ENCODE measurements around the gene LILRA1. TPM values are rescaled to one million over a fixed set of nuclear protein-coding genes. Genes with fewer than 3 reads are reported as not detected.

The LILRA1 gene
- total and polyA plus RNA-seq, 2 experiments from 2014 or later, result not detected

DNA sequence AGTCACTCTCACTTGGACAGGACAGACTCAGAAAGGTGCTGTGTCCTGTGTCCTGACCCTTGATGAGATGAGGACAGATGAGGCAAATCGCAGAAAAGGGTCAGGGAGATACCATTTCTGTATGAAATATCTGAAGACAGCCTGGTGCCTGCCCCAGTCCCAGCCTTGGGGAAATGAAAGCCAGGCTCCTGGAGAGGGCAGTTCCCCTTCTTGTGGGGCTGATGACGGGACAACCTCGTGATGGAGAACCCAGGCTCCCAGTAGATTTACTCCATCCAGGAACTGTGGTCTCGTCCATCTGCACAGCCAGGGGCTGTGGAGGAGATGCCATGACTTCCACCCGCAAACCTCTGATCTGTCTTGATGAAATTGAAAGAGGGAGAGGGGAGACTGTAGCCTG lies 50.6 kb downstream of the LILRA1 start:
- Histone ChIP-seq H2AFZ (no peak overlapping the region), H3K27ac (no peak overlapping the region), H3K79me2 (ENCODE audit: insufficient read depth) (no peaks in the 10 kb centered on the region), H3K4me3 (no peak overlapping the region), H3K27me3 (replicated peaks; ENCODE audit: insufficient read depth) (no peaks in the 10 kb centered on the region), H3K9me3 (ENCODE audit: low read depth) (no peaks in the 10 kb centered on the region), H4K20me1 (ENCODE audit: insufficient read depth) (no peaks in the 10 kb centered on the region), H3K9me2 (ENCODE audit: insufficient read depth) (no peaks in the 10 kb centered on the region), H3K9ac (no peak overlapping the region), H3K4me1 (ENCODE audit: insufficient read depth) (no peaks in the 10 kb centered on the region), H3K4me2 (ENCODE audit: unreplicated experiment) (no peak overlapping the region), H3F3A (ENCODE audit: insufficient read depth) (no peaks in the 10 kb centered on the region), H3K36me3 (ENCODE audit: low read depth) (no peaks in the 10 kb centered on the region)
- in situ Hi-C loops (cut with MboI), result no loop called here
- no peak for DNase-seq
- TF ChIP-seq EZH2 (IDR thresholded peaks at IDR 0.05; ENCODE audit: insufficient read depth, poor library complexity, severe bottlenecking) (no peak), EZH2phosphoT487 (IDR thresholded peaks at IDR 0.05; ENCODE audit: insufficient read depth, low read depth) (no peak)
- 12 to 13% methylated on average over 4 to 5 of the region's 5 CpGs for WGBS, 2 experiments (ENCODE audit: low coverage in 1 of 2, low lambda C conversion rate in 2 of 2, missing lambda C conversion rate in 2 of 2)

GRCh38 chr19:54646331-54646841 lies 53.0 kb downstream of the LILRA1 start:
- H3K4me1 ChIP-seq (ENCODE audit: insufficient read depth), result no peaks in the 10 kb centered on the region
- H3F3A ChIP-seq (ENCODE audit: insufficient read depth), result no peaks in the 10 kb centered on the region
- 41 to 43% methylated on average over 17 to 19 of the region's 19 CpGs for WGBS, 2 experiments (ENCODE audit: low coverage in 1 of 2, low lambda C conversion rate in 2 of 2, missing lambda C conversion rate in 2 of 2)
- no peaks in the 10 kb centered on the region for H3K36me3 ChIP-seq (ENCODE audit: low read depth)
- no peak overlapping the region for H3K9ac ChIP-seq
- no peak for TF ChIP-seq EZH2 (IDR thresholded peaks at IDR 0.05; ENCODE audit: insufficient read depth, poor library complexity, severe bottlenecking)
- TF ChIP-seq EZH2phosphoT487 (IDR thresholded peaks at IDR 0.05; ENCODE audit: insufficient read depth, low read depth), result no peak
- no peak overlapping the region for H3K4me3 ChIP-seq
- no peaks in the 10 kb centered on the region for H3K9me2 ChIP-seq (ENCODE audit: insufficient read depth)
- no peak overlapping the region for H2AFZ ChIP-seq
- H4K20me1 ChIP-seq (ENCODE audit: insufficient read depth), result no peaks in the 10 kb centered on the region
- no peaks in the 10 kb centered on the region for H3K9me3 ChIP-seq (ENCODE audit: low read depth)
- DNase-seq, result no peak
- in situ Hi-C loops (cut with MboI), result no loop called here
- H3K27me3 ChIP-seq (replicated peaks; ENCODE audit: insufficient read depth), result no peaks in the 10 kb centered on the region
- no peak overlapping the region for H3K27ac ChIP-seq
- no peak overlapping the region for H3K4me2 ChIP-seq (ENCODE audit: unreplicated experiment)
- no peaks in the 10 kb centered on the region for H3K79me2 ChIP-seq (ENCODE audit: insufficient read depth)

DNA sequence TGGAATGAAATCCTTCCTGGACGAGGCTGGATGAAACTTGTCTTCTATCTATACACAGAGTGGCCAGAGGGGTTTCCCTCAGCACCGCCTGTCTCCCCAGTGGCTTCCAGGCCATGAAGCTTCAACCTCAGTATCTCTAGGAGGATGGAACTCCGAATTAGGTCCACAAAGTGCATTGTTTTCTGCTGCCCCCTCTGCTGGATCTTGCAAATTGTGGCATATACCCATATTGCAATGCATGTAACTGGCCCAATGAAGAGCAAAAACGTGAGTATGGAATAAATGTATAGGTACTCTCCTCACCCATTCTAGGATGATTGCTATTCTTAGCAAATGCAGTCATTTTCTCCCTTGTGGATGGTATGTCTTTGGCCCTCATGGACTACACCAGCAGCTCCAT lies 54.7 kb downstream of the LILRA1 start:
- Histone ChIP-seq H3K4me3 (no peak overlapping the region), H3K36me3 (ENCODE audit: low read depth) (no peaks in the 10 kb centered on the region), H3K9ac (no peak overlapping the region), H3K9me2 (ENCODE audit: insufficient read depth) (no peaks in the 10 kb centered on the region), H3F3A (ENCODE audit: insufficient read depth) (no peaks in the 10 kb centered on the region), H3K27ac (no peak overlapping the region), H3K9me3 (ENCODE audit: low read depth) (no peaks in the 10 kb centered on the region), H2AFZ (no peak overlapping the region), H3K4me1 (ENCODE audit: insufficient read depth) (no peaks in the 10 kb centered on the region), H4K20me1 (ENCODE audit: insufficient read depth) (no peaks in the 10 kb centered on the region), H3K79me2 (ENCODE audit: insufficient read depth) (no peaks in the 10 kb centered on the region), H3K4me2 (ENCODE audit: unreplicated experiment) (no peak overlapping the region), H3K27me3 (replicated peaks; ENCODE audit: insufficient read depth) (no peaks in the 10 kb centered on the region)
- 8 to 14% methylated on average over 4 of the region's 4 CpGs for WGBS, 2 experiments (ENCODE audit: low coverage in 1 of 2, low lambda C conversion rate in 2 of 2, missing lambda C conversion rate in 2 of 2)
- TF ChIP-seq EZH2phosphoT487 (IDR thresholded peaks at IDR 0.05; ENCODE audit: insufficient read depth, low read depth) (no peak), EZH2 (IDR thresholded peaks at IDR 0.05; ENCODE audit: insufficient read depth, poor library complexity, severe bottlenecking) (no peak)
- no peak for DNase-seq
- in situ Hi-C loops (cut with MboI), result no loop called here

DNA sequence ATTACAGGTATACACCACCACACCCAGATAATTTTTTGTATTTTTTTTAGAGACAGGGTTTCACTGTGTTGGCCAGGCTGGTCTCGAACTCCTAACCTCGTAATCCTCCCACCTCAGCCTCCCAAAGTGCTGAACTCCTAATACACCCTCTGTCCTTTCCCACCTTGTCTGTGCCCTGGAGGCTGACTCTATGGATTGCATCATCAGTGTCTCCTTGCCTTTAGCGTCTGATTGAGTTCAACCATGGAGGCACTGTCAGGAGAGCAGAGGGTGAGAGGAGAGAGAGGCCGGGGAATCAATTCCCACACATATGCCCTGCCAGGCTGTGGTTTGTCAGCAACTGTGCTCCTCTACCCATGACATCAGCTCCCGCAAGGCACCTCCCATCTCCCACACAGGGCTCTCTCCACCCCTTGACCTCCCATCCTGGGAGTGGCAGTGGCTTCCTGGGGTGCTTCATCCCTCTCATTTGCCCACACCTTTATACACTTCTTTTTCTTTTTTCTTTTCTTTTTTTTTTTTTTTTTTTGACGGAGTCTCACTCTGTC lies 56.8 kb downstream of the LILRA1 start:
- Histone ChIP-seq H3F3A (ENCODE audit: insufficient read depth) (no peaks in the 10 kb centered on the region), H3K4me3 (no peak overlapping the region), H3K9me3 (ENCODE audit: low read depth) (no peaks in the 10 kb centered on the region), H4K20me1 (ENCODE audit: insufficient read depth) (no peaks in the 10 kb centered on the region), H3K9me2 (ENCODE audit: insufficient read depth) (no peaks in the 10 kb centered on the region), H3K36me3 (ENCODE audit: low read depth) (no peaks in the 10 kb centered on the region), H3K79me2 (ENCODE audit: insufficient read depth) (no peaks in the 10 kb centered on the region), H3K27ac (no peak overlapping the region), H3K27me3 (replicated peaks; ENCODE audit: insufficient read depth) (no peaks in the 10 kb centered on the region), H3K9ac (no peak overlapping the region), H3K4me2 (ENCODE audit: unreplicated experiment) (no peak overlapping the region), H2AFZ (no peak overlapping the region), H3K4me1 (ENCODE audit: insufficient read depth) (no peaks in the 10 kb centered on the region)
- 35 to 55% methylated on average over 5 to 6 of the region's 6 CpGs for WGBS, 2 experiments (ENCODE audit: low coverage in 1 of 2, low lambda C conversion rate in 2 of 2, missing lambda C conversion rate in 2 of 2)
- in situ Hi-C loops (cut with MboI), result no loop called here
- no peak for DNase-seq
- TF ChIP-seq EZH2 (IDR thresholded peaks at IDR 0.05; ENCODE audit: insufficient read depth, poor library complexity, severe bottlenecking) (no peak), EZH2phosphoT487 (IDR thresholded peaks at IDR 0.05; ENCODE audit: insufficient read depth, low read depth) (no peak)

Small RNA genes within 50 kb of the gene (microRNA-seq; reads per million reads assigned to microRNA genes)
- gene MIR8061 (ENCODE audit: borderline number of aligned reads), result not detected

Small RNA genes within 50 kb of the gene (small RNA-seq; reads per million reads assigned to genes)
- not detected for gene AC245036.2 (ENCODE audit: low read depth, low replicate concordance)
- not detected for gene AC245036.3 (ENCODE audit: low read depth, low replicate concordance)
- gene MIR8061 (ENCODE audit: low read depth, low replicate concordance), result not detected

Other genes starting within 250 kb of the LILRA1 start
- gene LAIR1, start 228.7 kb upstream of the LILRA1 start, total RNA-seq (2014; rRNA removed; shearing (Covaris generic)), result not detected in 2 replicates
- gene LAIR1, start 228.7 kb upstream of the LILRA1 start, polyA plus RNA-seq (2016; fragmentation: Nextera tagmentation; extraction: Ambion mirVana), result not detected in 2 replicates
- not detected in 2 replicates for gene TTYH1, start 178.2 kb upstream of the LILRA1 start, total RNA-seq (2014; rRNA removed; shearing (Covaris generic))
- 0.05 TPM in 2 replicates for gene TTYH1, start 178.2 kb upstream of the LILRA1 start, polyA plus RNA-seq (2016; fragmentation: Nextera tagmentation; extraction: Ambion mirVana)
- 29.2 and 33.9 TPM in 2 replicates for gene LENG8, start 144.4 kb upstream of the LILRA1 start, total RNA-seq (2014; rRNA removed; shearing (Covaris generic))
- 34.7 and 45.5 TPM in 2 replicates for gene LENG8, start 144.4 kb upstream of the LILRA1 start, polyA plus RNA-seq (2016; fragmentation: Nextera tagmentation; extraction: Ambion mirVana)
- gene LENG9, start 129.9 kb upstream of the LILRA1 start, total RNA-seq (2014; rRNA removed; shearing (Covaris generic)), result 6.6 and 13.5 TPM in 2 replicates
- gene LENG9, start 129.9 kb upstream of the LILRA1 start, polyA plus RNA-seq (2016; fragmentation: Nextera tagmentation; extraction: Ambion mirVana), result 0.30 and 0.41 TPM in 2 replicates
- gene CDC42EP5, start 120.3 kb upstream of the LILRA1 start, total RNA-seq (2014; rRNA removed; shearing (Covaris generic)), result 39.6 and 51.7 TPM in 2 replicates
- gene CDC42EP5, start 120.3 kb upstream of the LILRA1 start, polyA plus RNA-seq (2016; fragmentation: Nextera tagmentation; extraction: Ambion mirVana), result 4.4 and 5.2 TPM in 2 replicates
- gene LAIR2, start 90.8 kb upstream of the LILRA1 start, total RNA-seq (2014; rRNA removed; shearing (Covaris generic)), result not detected in 2 replicates
- not detected in 2 replicates for gene LAIR2, start 90.8 kb upstream of the LILRA1 start, polyA plus RNA-seq (2016; fragmentation: Nextera tagmentation; extraction: Ambion mirVana)
- not detected in 2 replicates for gene LILRA2, start 19.8 kb upstream of the LILRA1 start, total RNA-seq (2014; rRNA removed; shearing (Covaris generic))
- gene LILRA2, start 19.8 kb upstream of the LILRA1 start, polyA plus RNA-seq (2016; fragmentation: Nextera tagmentation; extraction: Ambion mirVana), result not detected in 2 replicates
- not detected in 2 replicates for gene LILRB1, start 36.9 kb downstream of the LILRA1 start, total RNA-seq (2014; rRNA removed; shearing (Covaris generic))
- gene LILRB1, start 36.9 kb downstream of the LILRA1 start, polyA plus RNA-seq (2016; fragmentation: Nextera tagmentation; extraction: Ambion mirVana), result 0.06 TPM in 1 of 2 replicates, not detected in the other
- gene LILRB4, start 69.4 kb downstream of the LILRA1 start, total RNA-seq (2014; rRNA removed; shearing (Covaris generic)), result not detected in 2 replicates
- not detected in 2 replicates for gene LILRB4, start 69.4 kb downstream of the LILRA1 start, polyA plus RNA-seq (2016; fragmentation: Nextera tagmentation; extraction: Ambion mirVana)
- gene KIR3DL3, start 130.8 kb downstream of the LILRA1 start, total RNA-seq (2014; rRNA removed; shearing (Covaris generic)), result not detected in 2 replicates
- gene KIR3DL3, start 130.8 kb downstream of the LILRA1 start, polyA plus RNA-seq (2016; fragmentation: Nextera tagmentation; extraction: Ambion mirVana), result not detected in 2 replicates
- not detected in 2 replicates for gene KIR2DL3, start 144.9 kb downstream of the LILRA1 start, total RNA-seq (2014; rRNA removed; shearing (Covaris generic))
- not detected in 2 replicates for gene KIR2DL3, start 144.9 kb downstream of the LILRA1 start, polyA plus RNA-seq (2016; fragmentation: Nextera tagmentation; extraction: Ambion mirVana)
- not detected in 2 replicates for gene KIR2DL1, start 176.2 kb downstream of the LILRA1 start, total RNA-seq (2014; rRNA removed; shearing (Covaris generic))
- gene KIR2DL1, start 176.2 kb downstream of the LILRA1 start, polyA plus RNA-seq (2016; fragmentation: Nextera tagmentation; extraction: Ambion mirVana), result not detected in 2 replicates
- not detected in 2 replicates for gene KIR2DL4, start 210.0 kb downstream of the LILRA1 start, total RNA-seq (2014; rRNA removed; shearing (Covaris generic))
- not detected in 2 replicates for gene KIR2DL4, start 210.0 kb downstream of the LILRA1 start, polyA plus RNA-seq (2016; fragmentation: Nextera tagmentation; extraction: Ambion mirVana)
- gene KIR3DL1, start 222.8 kb downstream of the LILRA1 start, total RNA-seq (2014; rRNA removed; shearing (Covaris generic)), result not detected in 2 replicates
- not detected in 2 replicates for gene KIR3DL1, start 222.8 kb downstream of the LILRA1 start, polyA plus RNA-seq (2016; fragmentation: Nextera tagmentation; extraction: Ambion mirVana)
- not detected in 2 replicates for gene KIR2DS4, start 239.0 kb downstream of the LILRA1 start, total RNA-seq (2014; rRNA removed; shearing (Covaris generic))
- gene KIR2DS4, start 239.0 kb downstream of the LILRA1 start, polyA plus RNA-seq (2016; fragmentation: Nextera tagmentation; extraction: Ambion mirVana), result not detected in 2 replicates

All from GM23248 (cell line).